Tibial nerve (tissue), 4 donors: ENCODE data around the gene TRNP1.

ENCODE experiments used
- EP300 ChIP-seq, 2 donors: sonication (generic); formaldehyde crosslinking; IDR thresholded peaks; one replicate each; pipeline ENCODE4 v1.6.1; 2017; ENCODE audit warnings: antibody characterized with exemption in 2 of 2, mild to moderate bottlenecking in 1 of 2
- TF ChIP-seq, protein P1 (sequence below), 5 experiments: fragments of 200-600 bp in 3 of 5; fragments of 450-650 bp in 2 of 5; sonication (generic) in 3 of 5; IDR thresholded peaks; one replicate each; pipeline ENCODE4 v1.5.1; 2016 to 2019; ENCODE audit warnings: antibody characterized with exemption in 5 of 5, mild to moderate bottlenecking in 3 of 5, moderate library complexity in 2 of 5

DNA sequence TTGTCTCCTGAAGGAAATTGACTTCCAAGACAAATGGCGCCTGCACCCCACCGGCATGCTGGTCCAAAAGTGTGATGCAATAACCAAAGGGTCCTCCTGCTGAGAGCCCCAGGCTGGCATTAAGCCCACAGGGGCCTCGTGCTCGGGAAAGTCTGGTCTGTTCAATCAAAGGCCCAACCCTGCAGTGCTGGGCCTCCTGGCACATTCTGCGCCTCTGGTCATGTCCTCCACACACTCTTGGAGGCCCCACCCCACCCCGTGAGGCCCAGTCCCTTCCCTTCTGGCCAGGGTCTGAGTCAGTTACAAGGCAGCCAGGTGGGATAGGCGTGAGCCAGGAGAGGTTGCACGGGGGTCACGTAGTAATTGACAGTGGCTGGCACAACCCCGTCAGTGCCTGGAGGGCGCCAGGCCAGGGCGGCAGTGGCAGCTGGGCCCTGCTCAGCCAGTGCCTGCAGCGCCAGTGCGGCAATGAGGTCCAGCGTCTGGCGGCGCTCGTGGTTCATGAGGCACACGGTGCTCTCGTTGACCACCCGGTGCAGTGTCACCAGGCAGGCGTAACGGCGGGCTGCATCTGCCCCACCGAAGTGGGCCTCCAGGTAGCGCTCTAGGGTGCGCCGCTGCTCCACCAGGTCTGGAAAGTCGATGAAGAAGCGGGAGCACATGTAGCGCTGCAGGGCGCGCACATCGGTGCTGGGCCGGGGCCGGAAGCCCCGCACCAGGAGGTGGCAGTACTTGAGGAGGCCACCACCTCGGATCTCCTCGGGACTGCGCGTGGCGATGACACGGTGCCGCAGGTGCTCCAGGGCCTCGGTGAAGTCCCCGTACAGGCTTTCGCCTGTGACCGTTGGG, 12.4 kb downstream of the TRNP1 start:
- TF ChIP-seq, protein P1, sequence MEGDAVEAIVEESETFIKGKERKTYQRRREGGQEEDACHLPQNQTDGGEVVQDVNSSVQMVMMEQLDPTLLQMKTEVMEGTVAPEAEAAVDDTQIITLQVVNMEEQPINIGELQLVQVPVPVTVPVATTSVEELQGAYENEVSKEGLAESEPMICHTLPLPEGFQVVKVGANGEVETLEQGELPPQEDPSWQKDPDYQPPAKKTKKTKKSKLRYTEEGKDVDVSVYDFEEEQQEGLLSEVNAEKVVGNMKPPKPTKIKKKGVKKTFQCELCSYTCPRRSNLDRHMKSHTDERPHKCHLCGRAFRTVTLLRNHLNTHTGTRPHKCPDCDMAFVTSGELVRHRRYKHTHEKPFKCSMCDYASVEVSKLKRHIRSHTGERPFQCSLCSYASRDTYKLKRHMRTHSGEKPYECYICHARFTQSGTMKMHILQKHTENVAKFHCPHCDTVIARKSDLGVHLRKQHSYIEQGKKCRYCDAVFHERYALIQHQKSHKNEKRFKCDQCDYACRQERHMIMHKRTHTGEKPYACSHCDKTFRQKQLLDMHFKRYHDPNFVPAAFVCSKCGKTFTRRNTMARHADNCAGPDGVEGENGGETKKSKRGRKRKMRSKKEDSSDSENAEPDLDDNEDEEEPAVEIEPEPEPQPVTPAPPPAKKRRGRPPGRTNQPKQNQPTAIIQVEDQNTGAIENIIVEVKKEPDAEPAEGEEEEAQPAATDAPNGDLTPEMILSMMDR (IDR thresholded peaks at IDR 0.05): no peak
- TF ChIP-seq EP300 (IDR thresholded peaks at IDR 0.05): no peak
